Neuronal stem cell (in vitro differentiated cells): Measurements from ENCODE around the gene TRAPPC3.

ENCODE experiments used
- DNase-seq: peaks from one replicate; pipeline ENCODE4 v3.0.0-alpha.2; 2013; ENCODE audit warnings: low spot score
- H2AFZ ChIP-seq: one replicate; pipeline ENCODE4 v1.6.1; 2013; ENCODE audit warnings: mild to moderate bottlenecking, low read length, inconsistent platforms
- H2AK5ac ChIP-seq: 2 replicates; pipeline ENCODE4 v1.6.1; 2013; ENCODE audit warnings: low read depth, mild to moderate bottlenecking, inconsistent platforms, low read length, moderate library complexity, mixed read lengths
- H2BK120ac ChIP-seq: 2 replicates; pipeline ENCODE4 v1.6.1; 2013; ENCODE audit warnings: low read depth, mild to moderate bottlenecking, inconsistent platforms, low read length, moderate library complexity, mixed read lengths
- H2BK12ac ChIP-seq: one replicate; pipeline ENCODE4 v1.6.1; 2013; ENCODE audit warnings: low read length, inconsistent platforms
- H2BK15ac ChIP-seq: 2 replicates; pipeline ENCODE4 v1.6.1; 2013; ENCODE audit warnings: mild to moderate bottlenecking, low read length, inconsistent platforms, mixed read lengths
- H2BK5ac ChIP-seq: one replicate; pipeline ENCODE4 v1.6.1; 2013; ENCODE audit warnings: inconsistent platforms, mild to moderate bottlenecking, low read length, moderate library complexity
- H3K14ac ChIP-seq: one replicate; pipeline ENCODE4 v1.6.1; 2013; ENCODE audit warnings: low read length, inconsistent platforms
- H3K18ac ChIP-seq: 2 replicates; pipeline ENCODE4 v1.6.1; 2013; ENCODE audit warnings: low read length, inconsistent platforms
- H3K23ac ChIP-seq: 2 replicates; pipeline ENCODE4 v1.6.1; 2013; ENCODE audit warnings: low read depth, mild to moderate bottlenecking, mixed read lengths, low read length, inconsistent platforms; ENCODE audit not compliant: poor library complexity
- H3K27ac ChIP-seq: replicated peaks from 3 replicates; pipeline ENCODE4 v1.5.1; 2013; ENCODE audit warnings: low read length, inconsistent platforms
- H3K27me3 ChIP-seq, 3 experiments: 2 replicates each; pipeline ENCODE4 v1.6.1; 2013; ENCODE audit warnings: low read length in 3 of 3, mild to moderate bottlenecking in 2 of 3, inconsistent platforms in 1 of 3, low read depth in 1 of 3, mixed read lengths in 1 of 3, moderate library complexity in 1 of 3; ENCODE audit not compliant: control insufficient read depth in 3 of 3, insufficient read depth in 3 of 3
- H3K36me3 ChIP-seq, 2 donors: replicated peaks in 1 of 2; 2 replicates each; pipeline ENCODE4 v1.6.1; 2013; ENCODE audit warnings: low read length in 2 of 2; ENCODE audit not compliant: control insufficient read depth in 2 of 2, insufficient read depth in 2 of 2
- H3K4ac ChIP-seq: 2 replicates; pipeline ENCODE4 v1.6.1; 2013; ENCODE audit warnings: inconsistent platforms, mild to moderate bottlenecking, low read length, moderate library complexity
- H3K4me1 ChIP-seq, 2 donors: 1 replicate in 1 of 2; 2 replicates in 1 of 2; pipeline ENCODE4 v1.6.1; 2013; ENCODE audit warnings: low read length in 2 of 2, low read depth in 1 of 2; ENCODE audit not compliant: control insufficient read depth in 2 of 2, insufficient read depth in 1 of 2
- H3K4me2 ChIP-seq: one replicate; pipeline ENCODE4 v1.6.1; 2013; ENCODE audit warnings: mild to moderate bottlenecking, low read length, inconsistent platforms; ENCODE audit not compliant: insufficient read depth, poor library complexity, severe bottlenecking
- H3K4me3 ChIP-seq, 2 donors: 2 replicates each; pipeline ENCODE4 v1.5.1; 2013; ENCODE audit warnings: low read length in 2 of 2, mild to moderate bottlenecking in 2 of 2, inconsistent platforms in 1 of 2, moderate library complexity in 1 of 2
- H3K79me1 ChIP-seq: one replicate; pipeline ENCODE4 v1.6.1; 2013; ENCODE audit warnings: low read depth, mild to moderate bottlenecking, inconsistent platforms, low read length, moderate library complexity
- H3K9ac ChIP-seq: one replicate; pipeline ENCODE4 v1.6.1; 2013; ENCODE audit warnings: mild to moderate bottlenecking, low read depth, low read length, inconsistent platforms; ENCODE audit not compliant: poor library complexity
- H3K9me3 ChIP-seq, 2 donors: replicated peaks in 1 of 2; 2 replicates each; pipeline versions ENCODE3 to v1.6.1; 2013; ENCODE audit warnings: low read length in 2 of 2, mild to moderate bottlenecking in 2 of 2, inconsistent platforms in 1 of 2, low read depth in 1 of 2, mixed read lengths in 1 of 2, moderate library complexity in 1 of 2; ENCODE audit not compliant: control insufficient read depth in 2 of 2, insufficient read depth in 1 of 2
- H4K8ac ChIP-seq: one replicate; pipeline ENCODE4 v1.6.1; 2013; ENCODE audit warnings: low read depth, mild to moderate bottlenecking, inconsistent platforms, low read length, moderate library complexity
- H4K91ac ChIP-seq: one replicate; pipeline ENCODE4 v1.6.1; 2013; ENCODE audit warnings: low read length, low read depth, mild to moderate bottlenecking, inconsistent platforms; ENCODE audit not compliant: poor library complexity
- WGBS, 2 donors: extraction: QIAGEN DNeasy Blood & Tissue Kit; methylation state at CpG; one replicate each; pipeline ENCODE4 v1.1.7; 2013; ENCODE audit warnings: missing lambda C conversion rate in 2 of 2, mixed read lengths in 1 of 2; ENCODE audit not compliant: insufficient read length in 2 of 2, insufficient replicate concordance in 1 of 2; ENCODE audit errors: extremely low coverage in 2 of 2; 5-methylcytosine and 5-hydroxymethylcytosine counted together

The TRAPPC3 gene

DNA sequence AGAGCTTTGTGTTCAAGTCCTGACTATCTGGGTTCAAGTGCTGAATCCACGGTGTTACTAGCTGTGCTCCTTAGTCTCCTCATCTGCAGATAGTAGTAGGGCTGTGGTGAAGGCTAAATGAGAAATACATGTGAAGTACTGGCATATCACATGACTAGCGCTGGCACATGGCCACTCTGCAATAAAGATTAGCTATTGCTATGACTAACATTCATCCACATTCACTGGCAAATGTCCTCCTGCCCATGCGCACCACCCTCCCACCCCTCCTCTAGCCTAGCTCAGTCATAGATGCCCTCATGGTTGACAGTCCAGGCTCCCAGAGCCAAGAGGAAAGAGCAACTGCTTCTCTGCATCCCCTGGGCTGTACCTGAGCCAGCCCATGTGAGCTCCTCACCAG lies 15.8 kb downstream of the TRAPPC3 start:
- H3K4ac ChIP-seq: no peak overlapping the region
- H2BK12ac ChIP-seq: no peak overlapping the region
- H2AFZ ChIP-seq: peak overlapping the region; percentile 35
- no peak overlapping the region for H3K4me2 ChIP-seq
- no peak overlapping the region for H4K8ac ChIP-seq
- H3K27ac ChIP-seq: no peak overlapping the region
- H3K18ac ChIP-seq: peak overlapping the region; percentile 32
- H2BK5ac ChIP-seq: no peak overlapping the region
- H2BK15ac ChIP-seq: no peak overlapping the region
- H3K9me3 ChIP-seq: no peaks in the 10 kb centered on the region
- no peak overlapping the region for H3K4me3 ChIP-seq
- peaks cover 0 to 24% of the 10 kb centered on the region in 2 donors for H3K36me3 ChIP-seq
- H4K91ac ChIP-seq: no peak overlapping the region
- H3K4me1 ChIP-seq: peaks cover 0 to 8% of the 10 kb centered on the region in 2 donors
- no peak overlapping the region for H3K23ac ChIP-seq
- no peaks in the 10 kb centered on the region for H3K27me3 ChIP-seq
- WGBS, 2 donors: no CpG with 5 or more reads among the region's 3 CpGs
- H2AK5ac ChIP-seq: no peak overlapping the region
- no peak overlapping the region for H2BK120ac ChIP-seq
- H3K9ac ChIP-seq: no peak overlapping the region
- no peak for DNase-seq
- no peaks in the 10 kb centered on the region for H3K79me1 ChIP-seq
- no peak overlapping the region for H3K14ac ChIP-seq

DNA sequence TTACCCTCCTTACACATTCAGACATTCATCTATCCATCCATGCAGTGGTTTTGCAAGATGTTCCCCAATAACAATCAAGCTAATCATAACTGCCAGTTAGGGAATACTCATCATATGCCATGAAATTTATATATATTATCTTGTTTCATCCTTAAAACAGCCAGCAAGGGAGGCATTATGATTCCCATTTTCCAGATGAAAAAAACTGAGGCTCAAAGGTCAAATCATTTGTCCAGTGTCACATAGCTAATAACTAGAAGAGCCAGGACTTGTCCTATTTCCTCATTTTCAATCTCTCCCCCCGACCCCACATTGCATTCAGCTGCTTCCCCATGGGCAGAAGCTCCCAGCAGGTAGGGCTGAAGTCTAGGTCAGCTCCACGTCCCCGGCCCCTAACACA lies 17.3 kb downstream of the TRAPPC3 start:
- no peak overlapping the region for H4K91ac ChIP-seq
- no peak for DNase-seq
- H2AFZ ChIP-seq: no peak overlapping the region
- H2BK15ac ChIP-seq: no peak overlapping the region
- H3K18ac ChIP-seq: no peak overlapping the region
- no peak overlapping the region for H2AK5ac ChIP-seq
- H2BK120ac ChIP-seq: no peak overlapping the region
- peaks cover 0 to 8% of the 10 kb centered on the region in 2 donors for H3K4me1 ChIP-seq
- peaks cover 0 to 3% (median under 1%) of the 10 kb centered on the region in 3 experiments for H3K27me3 ChIP-seq
- H3K4me3 ChIP-seq: no peak overlapping the region
- no peaks in the 10 kb centered on the region for H3K9me3 ChIP-seq
- H3K14ac ChIP-seq: no peak overlapping the region
- H2BK5ac ChIP-seq: no peak overlapping the region
- H3K9ac ChIP-seq: no peak overlapping the region
- no peak overlapping the region for H2BK12ac ChIP-seq
- no peak overlapping the region for H3K27ac ChIP-seq
- no peak overlapping the region for H3K4me2 ChIP-seq
- H3K36me3 ChIP-seq: peaks cover 0 to 9% of the 10 kb centered on the region in 2 donors
- no peak overlapping the region for H4K8ac ChIP-seq
- no CpG with 5 or more reads among the region's 3 CpGs for WGBS, 2 donors
- no peak overlapping the region for H3K4ac ChIP-seq
- no peaks in the 10 kb centered on the region for H3K79me1 ChIP-seq
- no peak overlapping the region for H3K23ac ChIP-seq

DNA sequence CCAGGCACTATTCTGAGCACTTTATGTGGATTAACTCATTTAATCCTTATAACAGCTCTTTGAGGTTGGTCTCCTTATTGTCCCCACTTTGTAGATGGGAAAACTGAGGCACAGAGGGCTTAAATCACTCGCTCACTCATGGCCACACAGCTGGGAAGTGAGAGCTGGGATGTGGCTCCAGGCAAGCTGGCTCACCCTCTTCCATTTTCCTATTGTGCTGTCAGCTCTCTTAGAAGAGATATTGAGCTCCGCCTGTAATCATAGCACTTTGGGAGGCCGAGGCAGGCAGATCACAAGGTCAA lies 20.4 kb downstream of the TRAPPC3 start:
- DNase-seq: no peak
- Histone ChIP-seq H3K4me1 (peaks cover 6 to 10% of the 10 kb centered on the region in 2 donors), H3K23ac (no peak overlapping the region), H3K4me2 (no peak overlapping the region), H2AFZ (no peak overlapping the region), H3K27ac (no peak overlapping the region), H3K36me3 (no peaks in the 10 kb centered on the region), H2BK5ac (no peak overlapping the region), H3K9ac (no peak overlapping the region), H4K8ac (no peak overlapping the region), H3K4me3 (no peak overlapping the region), H2BK12ac (no peak overlapping the region), H3K14ac (no peak overlapping the region), H3K27me3 (peaks cover 17 to 33% (median 32%) of the 10 kb centered on the region in 3 experiments), H3K79me1 (no peaks in the 10 kb centered on the region), H3K9me3 (peaks cover 0 to 3% of the 10 kb centered on the region in 2 donors), H2BK15ac (no peak overlapping the region), H2BK120ac (no peak overlapping the region), H4K91ac (no peak overlapping the region), H3K4ac (no peak overlapping the region), H3K18ac (no peak overlapping the region), H2AK5ac (no peak overlapping the region)
- WGBS, 2 donors: no CpG with 5 or more reads among the region's 3 CpGs

DNA sequence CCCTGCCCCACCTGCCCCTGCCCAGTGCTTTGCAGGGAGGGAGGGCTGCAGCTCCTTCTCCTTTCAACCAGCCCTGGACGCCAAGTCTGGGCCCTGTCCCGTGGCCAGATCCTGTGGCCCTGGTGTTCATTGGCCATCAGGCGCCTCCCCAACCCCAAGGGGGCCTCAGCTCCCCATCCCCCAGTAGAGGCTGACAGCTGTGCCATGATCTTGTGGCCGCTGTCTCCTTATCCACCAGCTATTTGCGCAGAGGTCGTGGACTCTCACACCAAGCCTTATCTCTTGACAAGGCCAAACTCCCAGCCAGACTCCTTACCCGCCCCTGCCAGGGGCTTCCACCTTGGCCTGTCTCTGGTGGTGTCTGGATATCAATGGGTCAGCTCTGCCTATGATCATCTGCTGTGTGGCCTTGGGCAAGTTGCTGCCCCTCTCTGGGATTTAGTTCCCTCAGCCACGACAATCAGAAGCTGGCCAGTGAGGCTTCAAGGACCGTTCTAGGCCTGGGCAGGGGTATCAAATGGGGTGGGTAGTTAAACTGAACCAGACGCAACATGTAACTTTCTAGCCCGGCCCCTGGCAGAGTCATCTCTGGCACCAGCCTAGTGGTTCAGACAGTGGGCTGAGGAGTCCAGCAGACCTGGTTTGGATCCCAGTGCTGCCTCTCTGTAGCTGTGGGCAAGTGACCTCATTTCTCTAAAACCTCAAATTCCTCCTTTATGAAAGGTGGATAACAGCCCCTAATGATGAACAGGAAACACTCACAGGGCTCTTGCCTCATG lies 21.0 kb downstream of the TRAPPC3 start:
- WGBS, 2 donors: no CpG with 5 or more reads among the region's 11 CpGs
- DNase-seq: no peak

More for the DNA sequence above, 21.0 kb downstream of the TRAPPC3 start:
- H2BK15ac ChIP-seq: no peak overlapping the region
- H3K4ac ChIP-seq: no peak overlapping the region
- H2BK12ac ChIP-seq: no peak overlapping the region
- H3K4me1 ChIP-seq: peaks cover 6 to 8% of the 10 kb centered on the region in 2 donors
- no peak overlapping the region for H3K27ac ChIP-seq
- no peak overlapping the region for H3K14ac ChIP-seq
- peaks cover 19 to 38% (median 37%) of the 10 kb centered on the region in 3 experiments for H3K27me3 ChIP-seq
- no peak overlapping the region for H3K9ac ChIP-seq
- H3K79me1 ChIP-seq: no peaks in the 10 kb centered on the region
- H2AFZ ChIP-seq: no peak overlapping the region
- no peak overlapping the region for H4K91ac ChIP-seq
- H2BK5ac ChIP-seq: no peak overlapping the region
- no peak overlapping the region for H4K8ac ChIP-seq
- H3K18ac ChIP-seq: no peak overlapping the region
- H2BK120ac ChIP-seq: no peak overlapping the region
- H3K23ac ChIP-seq: no peak overlapping the region
- no peak overlapping the region for H3K4me3 ChIP-seq
- no peak overlapping the region for H2AK5ac ChIP-seq
- H3K36me3 ChIP-seq: no peaks in the 10 kb centered on the region
- no peak overlapping the region for H3K4me2 ChIP-seq
- peaks cover 0 to 3% of the 10 kb centered on the region in 2 donors for H3K9me3 ChIP-seq
